HG02852 (cell line): ENCODE data around the gene PCNX2.

Source experiments
- ATAC-seq: cut with Tn5 transposase; IDR thresholded peaks from one replicate; pipeline ENCODE4 v1.9.1; 2021; ENCODE audit warnings: mild to moderate bottlenecking, moderate library complexity; ENCODE audit not compliant: unreplicated experiment

Gene PCNX2

DNA sequence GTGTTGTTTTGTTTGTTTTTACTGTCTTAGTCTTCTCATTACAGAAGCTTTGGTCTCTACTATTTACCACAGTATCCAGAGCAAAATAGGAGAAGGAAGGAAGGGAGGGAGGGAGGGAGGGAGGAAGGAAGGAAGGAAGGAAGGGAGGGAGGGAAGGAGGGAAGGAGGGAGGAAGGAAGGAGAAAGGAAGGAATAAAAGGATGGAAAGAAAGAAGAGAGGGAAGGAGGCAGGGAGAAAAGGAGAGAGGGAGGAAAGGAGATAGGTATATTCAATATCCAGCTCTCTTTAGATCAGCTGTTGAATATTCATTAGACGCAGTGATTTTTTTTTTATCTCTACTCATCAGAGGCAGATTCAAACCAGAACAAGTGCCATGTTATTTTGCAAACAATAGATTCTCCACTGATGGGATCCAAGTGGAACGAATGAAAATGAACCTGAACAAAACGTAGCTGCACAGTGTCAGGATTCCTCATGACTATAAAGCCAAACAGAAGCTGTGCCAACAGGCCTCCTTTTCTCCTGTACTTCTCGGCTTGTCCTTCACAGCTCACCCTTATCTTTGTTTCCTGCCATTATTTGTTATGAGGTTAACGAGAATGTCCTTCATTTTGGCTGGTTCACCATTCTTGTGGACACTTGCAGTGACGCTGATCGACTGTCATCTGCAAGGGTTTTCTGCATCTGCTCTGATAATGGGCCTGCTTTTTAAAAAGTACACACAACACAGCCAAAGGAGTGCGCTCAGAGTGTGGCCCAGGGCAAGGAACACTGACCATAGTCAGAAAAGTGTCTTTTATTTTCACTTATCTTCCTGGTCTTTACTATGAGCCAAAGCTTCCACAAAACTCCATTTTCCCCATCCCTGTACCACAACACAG lies 352.9 kb downstream of the PCNX2 start:
- no peak for ATAC-seq

DNA sequence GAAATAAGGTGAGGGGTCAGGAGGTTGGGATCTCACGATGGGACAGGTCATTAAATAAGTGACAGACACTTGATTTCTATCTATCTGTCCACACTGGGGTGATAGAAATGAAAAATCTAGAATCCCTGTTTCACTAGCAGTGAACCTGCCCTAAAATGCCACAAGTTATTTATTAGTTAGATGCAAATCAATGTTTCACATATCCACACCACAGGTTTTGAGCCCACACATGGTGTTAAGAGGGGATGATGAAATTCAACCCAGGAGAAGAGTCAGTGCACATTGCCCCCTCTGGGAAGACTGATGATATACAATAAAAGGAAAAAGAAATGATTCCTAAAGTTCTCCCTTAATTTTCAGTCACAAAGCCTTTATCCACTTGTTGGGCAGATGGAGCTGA lies 355.3 kb downstream of the PCNX2 start:
- ATAC-seq, result no peak

- no peak for ATAC-seq
Observed at GRCh38 chr1:232939748-232940147, 355.8 kb downstream of the PCNX2 start.

DNA sequence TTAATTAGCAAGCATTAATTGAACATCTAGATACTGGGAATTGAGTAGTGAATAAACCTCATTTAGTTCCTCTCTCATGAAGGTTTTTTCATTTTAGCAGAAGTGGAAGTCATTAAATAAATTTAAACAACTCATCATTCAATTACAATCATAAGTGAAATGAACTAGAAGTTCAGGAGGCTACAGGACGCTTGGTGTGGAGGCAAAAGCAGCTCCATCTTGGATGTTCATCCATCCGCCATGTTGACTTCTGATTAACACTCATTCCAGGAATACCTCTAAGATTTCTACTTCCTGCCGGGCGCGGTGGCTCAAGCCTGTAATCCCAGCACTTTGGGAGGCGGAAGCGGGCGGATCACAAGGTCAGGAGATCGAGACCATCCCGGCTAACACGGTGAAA lies 356.6 kb downstream of the PCNX2 start:
- no peak for ATAC-seq

- ATAC-seq, result no peak
Observed at GRCh38 chr1:232937741-232938375, 357.7 kb downstream of the PCNX2 start.

GRCh38 chr1:232936941-232937340 lies 358.6 kb downstream of the PCNX2 start:
- no peak for ATAC-seq
